ENCODE measurements around the gene SGCD. TPM values are rescaled to one million over a fixed set of nuclear protein-coding genes. Genes with fewer than 3 reads are reported as not detected.
"Not testable (repeated sequence)": the region's sequence is repeated elsewhere in the genome, so short reads cannot be mapped to it uniquely, and the experiment has no call there.

SGCD gene
- total RNA-seq, 1 donor from 2014 or later: 0.33 TPM

GRCh38 chr5:156594406-156594805 lies 267.4 kb downstream of the SGCD start:
- peaks cover 20% of the 10 kb centered on the region for H3K4me1 Mint-ChIP-seq

GRCh38 chr5:156595132-156595787 lies 268.3 kb downstream of the SGCD start:
- H3K27ac Mint-ChIP-seq (ENCODE audit: unreplicated experiment): no peak overlapping the region
- H3K9me3 Mint-ChIP-seq: peaks cover 8% of the 10 kb centered on the region
- DNase-seq (ENCODE audit: low read depth, low spot score): no peak
- H3K4me3 Mint-ChIP-seq: no peak overlapping the region
- no peak for TF ChIP-seq CTCF (conservative IDR thresholded peaks at IDR 0.05)
- peaks cover 12% of the 10 kb centered on the region for H3K4me1 Mint-ChIP-seq
- H3K27me3 Mint-ChIP-seq (ENCODE audit: low read depth): no peaks in the 10 kb centered on the region
- H3K36me3 Mint-ChIP-seq (ENCODE audit: low read depth): no peaks in the 10 kb centered on the region

More at GRCh38 chr5:156594406-156594805, 267.4 kb downstream of the SGCD start:
- Mint-ChIP-seq H3K27ac (ENCODE audit: unreplicated experiment) (no peak overlapping the region), H3K36me3 (ENCODE audit: low read depth) (no peaks in the 10 kb centered on the region), H3K4me3 (no peak overlapping the region), H3K9me3 (peaks cover 8% of the 10 kb centered on the region), H3K27me3 (ENCODE audit: low read depth) (no peaks in the 10 kb centered on the region)
- no peak for TF ChIP-seq CTCF (conservative IDR thresholded peaks at IDR 0.05)
- no peak for DNase-seq (ENCODE audit: low read depth, low spot score)

GRCh38 chr5:156597276-156597675 lies 270.3 kb downstream of the SGCD start:
- no peak overlapping the region for H3K4me3 Mint-ChIP-seq
- TF ChIP-seq CTCF (conservative IDR thresholded peaks at IDR 0.05): no peak
- H3K27ac Mint-ChIP-seq (ENCODE audit: unreplicated experiment): no peak overlapping the region
- peaks cover 17% of the 10 kb centered on the region for H3K9me3 Mint-ChIP-seq
- H3K36me3 Mint-ChIP-seq (ENCODE audit: low read depth): peaks cover 6% of the 10 kb centered on the region
- H3K4me1 Mint-ChIP-seq: no peaks in the 10 kb centered on the region
- H3K27me3 Mint-ChIP-seq (ENCODE audit: low read depth): no peaks in the 10 kb centered on the region
- DNase-seq (ENCODE audit: low read depth, low spot score): no peak

- Mint-ChIP-seq H3K4me1 (no peaks in the 10 kb centered on the region), H3K4me3 (no peak overlapping the region), H3K36me3 (ENCODE audit: low read depth) (peaks cover 8% of the 10 kb centered on the region)
These were observed 272.0 kb downstream of the SGCD start for GRCh38 chr5:156598964-156599363.

GRCh38 chr5:156610582-156610981 lies 283.6 kb downstream of the SGCD start:
- H3K4me3 Mint-ChIP-seq; H3K4me1 Mint-ChIP-seq; H3K27me3 Mint-ChIP-seq (ENCODE audit: low read depth); H3K27ac Mint-ChIP-seq (ENCODE audit: unreplicated experiment); DNase-seq (ENCODE audit: low read depth, low spot score); H3K9me3 Mint-ChIP-seq; H3K36me3 Mint-ChIP-seq (ENCODE audit: low read depth): not testable (repeated sequence)

More at GRCh38 chr5:156598964-156599363, 272.0 kb downstream of the SGCD start:
- no peak for TF ChIP-seq CTCF (conservative IDR thresholded peaks at IDR 0.05)
- Mint-ChIP-seq H3K9me3 (peaks cover 19% of the 10 kb centered on the region), H3K27me3 (ENCODE audit: low read depth) (no peaks in the 10 kb centered on the region), H3K27ac (ENCODE audit: unreplicated experiment) (no peak overlapping the region)
- DNase-seq (ENCODE audit: low read depth, low spot score): no peak

GRCh38 chr5:156615901-156616300 lies 288.9 kb downstream of the SGCD start:
- Mint-ChIP-seq H3K27ac (ENCODE audit: unreplicated experiment) (no peak overlapping the region), H3K9me3 (peaks cover 7% of the 10 kb centered on the region), H3K4me1 (no peaks in the 10 kb centered on the region), H3K27me3 (ENCODE audit: low read depth) (no peaks in the 10 kb centered on the region), H3K4me3 (no peak overlapping the region), H3K36me3 (ENCODE audit: low read depth) (no peaks in the 10 kb centered on the region)
- no peak for TF ChIP-seq CTCF (conservative IDR thresholded peaks at IDR 0.05)
- DNase-seq (ENCODE audit: low read depth, low spot score): no peak
